Smooth muscle cell (in vitro differentiated cells): Measurements from ENCODE around the gene IL19. TPM values are rescaled to one million over a fixed set of nuclear protein-coding genes. Genes with fewer than 3 reads are reported as not detected.

Experiments
- DNase-seq: peaks from one replicate; lab custom pipeline; 2025; ENCODE audit not compliant: unreplicated experiment; lab: John Stamatoyannopoulos, UW
- H2AFZ ChIP-seq: fragments of 200-600 bp; sonication (generic); 2 replicates; pipeline ENCODE4 v1.6.0; 2016; ENCODE audit warnings: antibody characterized with exemption, low read depth, mild to moderate bottlenecking
- H3F3A ChIP-seq: fragments of 200-600 bp; sonication (generic); 2 replicates; pipeline ENCODE4 v1.6.0; 2017; ENCODE audit warnings: antibody characterized with exemption, low read depth
- H3K27ac ChIP-seq: fragments of 200-600 bp; sonication (generic); 2 replicates; pipeline ENCODE4 v1.5.1; 2016; ENCODE audit warnings: low read depth, mild to moderate bottlenecking
- H3K27me3 ChIP-seq: fragments of 200-600 bp; sonication (generic); 2 replicates; pipeline ENCODE4 v1.6.1; 2016; ENCODE audit warnings: low read depth, mild to moderate bottlenecking
- H3K36me3 ChIP-seq: fragments of 200-600 bp; sonication (generic); 2 replicates; pipeline ENCODE4 v1.5.1; 2016; ENCODE audit warnings: low read depth
- H3K4me1 ChIP-seq: fragments of 200-600 bp; sonication (generic); 2 replicates; pipeline ENCODE4 v1.5.1; 2016; ENCODE audit warnings: low read depth
- H3K4me2 ChIP-seq: fragments of 200-600 bp; sonication (generic); 2 replicates; pipeline ENCODE4 v1.6.0; 2016; ENCODE audit warnings: mild to moderate bottlenecking
- H3K4me3 ChIP-seq: fragments of 200-600 bp; sonication (generic); 2 replicates; pipeline ENCODE4 v1.5.1; 2016; ENCODE audit warnings: mild to moderate bottlenecking
- H3K79me2 ChIP-seq: fragments of 200-600 bp; sonication (generic); 2 replicates; pipeline ENCODE4 v1.6.0; 2016; ENCODE audit warnings: low read depth, mild to moderate bottlenecking
- H3K9ac ChIP-seq: fragments of 200-600 bp; sonication (generic); 2 replicates; pipeline ENCODE4 v1.6.0; 2016; ENCODE audit warnings: low read depth
- H3K9me3 ChIP-seq: fragments of 200-600 bp; sonication (generic); replicated peaks from 2 replicates; pipeline ENCODE4 v1.5.1; 2016; ENCODE audit warnings: low read depth
- H4K20me1 ChIP-seq: fragments of 200-600 bp; sonication (generic); 2 replicates; pipeline ENCODE4 v1.6.0; 2016; ENCODE audit warnings: low read depth
- WGBS: methylation state at CpG from one replicate; pipeline ENCODE4 v1.1.7; 2016; ENCODE audit warnings: low lambda C conversion rate; 5-methylcytosine and 5-hydroxymethylcytosine counted together
- polyA plus RNA-seq: library from polyadenylated mRNA; unstranded; fragments of >200 nt; fragmentation: Nextera tagmentation; extraction: Ambion mirVana; gene quantifications from 2 replicates; pipeline ENCODE4 v1.2.1, GENCODE V29; 2016
- total RNA-seq: library from RNA; depleted of rRNA; stranded (reverse); fragments of >200 nt; gene quantifications from 2 replicates; pipeline ENCODE4 v1.2.3, GENCODE V29; 2014
- TF ChIP-seq, protein P1 (sequence below): fragments of 200-600 bp; sonication (generic); IDR thresholded peaks from 2 replicates; pipeline ENCODE4 v1.5.1; 2017; ENCODE audit warnings: borderline replicate concordance, mild to moderate bottlenecking, antibody characterized with exemption; ENCODE audit not compliant: insufficient read depth, poor library complexity, severe bottlenecking

IL19 gene
- total and polyA plus RNA-seq, 2 experiments from 2014 or later, result 0.35 TPM; not detected in 1

GRCh38 chr1:206803221-206803730 lies 32.7 kb downstream of the IL19 start:
- no peaks in the 10 kb centered on the region for H3K4me1 ChIP-seq
- no peaks in the 10 kb centered on the region for H3K36me3 ChIP-seq
- H3F3A ChIP-seq, result no peaks in the 10 kb centered on the region
- no peaks in the 10 kb centered on the region for H3K79me2 ChIP-seq
- TF ChIP-seq, protein P1, sequence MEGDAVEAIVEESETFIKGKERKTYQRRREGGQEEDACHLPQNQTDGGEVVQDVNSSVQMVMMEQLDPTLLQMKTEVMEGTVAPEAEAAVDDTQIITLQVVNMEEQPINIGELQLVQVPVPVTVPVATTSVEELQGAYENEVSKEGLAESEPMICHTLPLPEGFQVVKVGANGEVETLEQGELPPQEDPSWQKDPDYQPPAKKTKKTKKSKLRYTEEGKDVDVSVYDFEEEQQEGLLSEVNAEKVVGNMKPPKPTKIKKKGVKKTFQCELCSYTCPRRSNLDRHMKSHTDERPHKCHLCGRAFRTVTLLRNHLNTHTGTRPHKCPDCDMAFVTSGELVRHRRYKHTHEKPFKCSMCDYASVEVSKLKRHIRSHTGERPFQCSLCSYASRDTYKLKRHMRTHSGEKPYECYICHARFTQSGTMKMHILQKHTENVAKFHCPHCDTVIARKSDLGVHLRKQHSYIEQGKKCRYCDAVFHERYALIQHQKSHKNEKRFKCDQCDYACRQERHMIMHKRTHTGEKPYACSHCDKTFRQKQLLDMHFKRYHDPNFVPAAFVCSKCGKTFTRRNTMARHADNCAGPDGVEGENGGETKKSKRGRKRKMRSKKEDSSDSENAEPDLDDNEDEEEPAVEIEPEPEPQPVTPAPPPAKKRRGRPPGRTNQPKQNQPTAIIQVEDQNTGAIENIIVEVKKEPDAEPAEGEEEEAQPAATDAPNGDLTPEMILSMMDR, result no peak
- no peaks in the 10 kb centered on the region for H3K27me3 ChIP-seq
- DNase-seq, result no peak
- no peak overlapping the region for H3K27ac ChIP-seq
- WGBS, result 69% methylated on average over 8 of the region's 8 CpGs
- no peak overlapping the region for H3K4me2 ChIP-seq
- no peaks in the 10 kb centered on the region for H3K9me3 ChIP-seq
- H4K20me1 ChIP-seq, result no peaks in the 10 kb centered on the region
- no peak overlapping the region for H3K4me3 ChIP-seq
- H3K9ac ChIP-seq, result no peak overlapping the region
- H2AFZ ChIP-seq, result no peak overlapping the region

DNA sequence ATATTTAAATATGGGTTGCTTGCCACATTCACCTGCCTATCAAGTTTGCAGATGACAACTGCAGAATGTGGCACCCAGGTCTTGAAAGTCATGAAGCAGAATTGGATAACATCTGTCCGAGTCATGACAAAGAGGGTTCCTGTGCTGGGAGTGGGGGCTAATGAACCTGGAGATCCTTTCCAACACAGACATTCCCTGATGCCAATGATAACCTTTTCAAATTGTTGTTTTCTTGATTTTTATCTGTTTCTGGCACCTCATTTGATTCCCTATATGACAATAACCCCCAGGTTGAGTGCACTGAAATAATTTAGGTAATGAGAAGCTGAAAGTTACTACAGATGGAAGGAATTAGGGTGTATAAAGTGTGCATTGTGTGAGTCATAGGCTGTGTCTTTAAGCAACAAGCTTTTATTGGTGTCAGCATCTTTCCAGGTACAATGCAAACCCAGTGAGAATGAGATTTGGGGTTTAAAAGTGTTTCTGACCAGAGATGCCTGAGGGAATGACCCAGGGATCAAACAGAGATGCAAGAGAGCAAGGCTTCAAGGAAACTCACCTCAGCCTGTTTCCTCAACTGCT lies 33.7 kb downstream of the IL19 start:
- no peaks in the 10 kb centered on the region for H3K4me1 ChIP-seq
- no peaks in the 10 kb centered on the region for H3K27me3 ChIP-seq
- WGBS, result 54% methylated on average over 1 of the region's 1 CpG
- H3K4me3 ChIP-seq, result no peak overlapping the region
- no peak for DNase-seq
- no peak overlapping the region for H3K27ac ChIP-seq
- H3K9ac ChIP-seq, result no peak overlapping the region
- no peaks in the 10 kb centered on the region for H3K36me3 ChIP-seq
- H3K9me3 ChIP-seq, result no peaks in the 10 kb centered on the region
- TF ChIP-seq, protein P1, result no peak
- no peak overlapping the region for H3K4me2 ChIP-seq
- no peaks in the 10 kb centered on the region for H3F3A ChIP-seq
- no peak overlapping the region for H2AFZ ChIP-seq
- no peaks in the 10 kb centered on the region for H3K79me2 ChIP-seq
- H4K20me1 ChIP-seq, result no peaks in the 10 kb centered on the region

DNA sequence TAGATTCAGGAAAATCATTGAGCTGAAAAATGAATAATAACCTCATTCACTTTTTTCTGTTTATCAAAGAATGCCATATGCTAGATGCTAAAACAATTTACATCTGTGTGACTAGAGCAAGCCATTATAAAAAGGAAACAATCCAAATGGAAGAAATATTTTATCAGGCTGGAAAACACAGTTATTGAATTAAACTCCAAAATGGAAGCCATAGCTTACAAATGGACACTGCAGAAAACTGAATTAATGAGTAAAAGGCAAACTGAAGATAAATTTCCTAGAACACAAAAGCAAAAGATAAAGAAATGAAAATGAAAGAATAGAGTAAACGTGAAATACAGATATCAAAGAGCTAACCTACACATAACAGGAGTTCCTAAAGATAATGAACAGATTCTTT lies 34.8 kb downstream of the IL19 start:
- Histone ChIP-seq H3K79me2 (no peaks in the 10 kb centered on the region), H3K9me3 (no peaks in the 10 kb centered on the region), H3K4me3 (no peak overlapping the region), H4K20me1 (no peaks in the 10 kb centered on the region), H3K4me2 (no peak overlapping the region), H2AFZ (no peak overlapping the region), H3K27ac (no peak overlapping the region), H3K27me3 (no peaks in the 10 kb centered on the region), H3K9ac (no peak overlapping the region), H3K36me3 (no peaks in the 10 kb centered on the region), H3K4me1 (no peaks in the 10 kb centered on the region), H3F3A (no peaks in the 10 kb centered on the region)
- WGBS, result 92% methylated on average over 1 of the region's 1 CpG
- TF ChIP-seq, protein P1, result no peak
- no peak for DNase-seq

DNA sequence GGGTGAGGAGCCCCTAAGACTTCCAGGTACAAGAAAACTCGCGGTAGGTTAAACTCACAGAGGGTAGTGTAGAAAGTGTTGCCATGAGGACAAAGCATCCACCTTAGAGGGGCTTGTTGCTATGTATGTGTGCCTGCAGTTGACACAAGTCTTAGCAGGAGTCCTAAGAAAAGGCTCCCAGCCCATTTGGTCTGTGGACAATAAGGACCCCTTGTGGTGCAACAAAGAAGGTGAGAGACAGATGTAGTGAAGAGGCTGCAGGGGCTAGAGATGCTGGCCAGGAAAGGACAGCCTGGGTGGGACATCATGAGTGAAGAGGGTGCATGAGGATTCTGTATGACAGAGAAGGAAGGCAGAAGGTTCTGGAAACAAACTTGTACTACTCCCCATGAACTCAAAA lies 38.0 kb downstream of the IL19 start:
- Histone ChIP-seq H3K4me1 (no peaks in the 10 kb centered on the region), H3K27me3 (no peaks in the 10 kb centered on the region), H3K9me3 (no peaks in the 10 kb centered on the region), H3K79me2 (no peaks in the 10 kb centered on the region), H3K4me3 (no peak overlapping the region), H3K9ac (no peak overlapping the region), H3K36me3 (no peaks in the 10 kb centered on the region), H3K27ac (no peak overlapping the region), H4K20me1 (no peaks in the 10 kb centered on the region), H3K4me2 (no peak overlapping the region), H2AFZ (no peak overlapping the region), H3F3A (no peaks in the 10 kb centered on the region)
- DNase-seq, result no peak
- TF ChIP-seq, protein P1, result peak; percentile 57
- 61% methylated on average over 2 of the region's 2 CpGs for WGBS
